Measurements from ENCODE around the gene SURF6.
"Not testable (repeated sequence)": the region's sequence is repeated elsewhere in the genome, so short reads cannot be mapped to it uniquely, and the experiment has no call there.

SURF6 gene

DNA sequence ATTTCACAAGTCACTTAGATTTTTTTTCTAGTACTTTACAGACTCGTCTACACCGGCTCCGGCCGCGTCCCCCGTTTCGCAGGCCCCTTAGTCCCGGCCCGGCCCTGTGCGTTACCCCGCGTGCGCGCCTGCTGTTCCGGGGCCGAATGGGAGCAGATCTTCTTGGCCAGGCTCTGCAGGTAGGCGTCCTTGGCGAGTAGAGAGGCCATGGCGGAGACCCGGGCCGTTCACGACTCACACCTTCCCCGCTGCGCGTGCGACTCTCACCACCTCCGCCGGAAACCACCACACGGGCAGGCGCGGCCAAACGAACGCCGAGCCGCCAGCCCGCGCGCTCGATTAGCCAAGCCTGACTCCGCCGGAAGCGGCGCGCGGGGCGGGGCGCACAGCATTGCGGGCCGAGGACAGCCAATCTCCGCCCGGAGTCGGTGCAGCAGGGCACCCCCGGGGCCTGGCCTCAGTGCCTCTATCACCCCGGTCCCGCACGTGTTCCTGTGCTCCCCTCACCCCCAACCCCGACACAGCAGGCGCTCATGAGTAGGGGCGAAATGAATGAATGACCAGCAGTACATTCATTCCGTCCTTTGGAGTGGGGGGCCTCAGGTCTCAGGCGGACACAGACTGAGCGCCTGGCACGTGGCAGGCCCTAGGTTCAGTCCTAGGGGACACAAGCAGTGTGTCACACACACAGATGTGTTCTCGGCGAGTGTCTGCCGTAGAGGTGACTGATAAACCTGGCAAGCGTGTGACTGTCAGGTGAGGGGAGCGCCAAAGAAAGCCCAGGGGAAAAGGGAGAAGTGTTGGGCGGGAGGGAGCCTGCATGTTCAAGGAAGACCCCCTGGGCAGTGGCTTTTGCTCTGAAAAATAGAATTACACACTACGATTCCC lies at the start of gene SURF6:
SURF6 (minus strand) TSS at position 265 of the 888 bp plus-strand sequence; CDS start at position 209, 56 bp downstream.
- DNase-seq, result peak; percentile 58 to 86

DNA sequence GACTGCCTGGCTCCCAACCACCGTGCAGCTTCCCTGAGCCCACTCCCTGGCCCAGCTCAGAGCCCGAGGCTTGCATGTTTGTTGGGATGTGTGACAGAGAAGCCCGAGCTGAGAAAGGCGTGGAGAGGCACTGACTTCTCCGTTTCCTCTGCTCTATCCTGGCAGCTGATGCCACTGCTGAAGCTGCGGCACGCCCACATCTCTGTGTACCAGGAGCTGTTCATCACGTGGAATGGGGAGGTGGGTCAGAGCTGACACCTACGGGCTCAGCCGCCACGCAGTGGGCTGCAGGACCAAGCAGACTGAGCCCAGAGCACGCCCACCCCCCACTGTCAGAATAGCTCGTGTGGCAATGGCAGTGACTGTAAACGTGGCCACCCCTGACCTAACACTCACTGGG lies 49.5 kb upstream of the SURF6 start:
- no peak for DNase-seq

DNA sequence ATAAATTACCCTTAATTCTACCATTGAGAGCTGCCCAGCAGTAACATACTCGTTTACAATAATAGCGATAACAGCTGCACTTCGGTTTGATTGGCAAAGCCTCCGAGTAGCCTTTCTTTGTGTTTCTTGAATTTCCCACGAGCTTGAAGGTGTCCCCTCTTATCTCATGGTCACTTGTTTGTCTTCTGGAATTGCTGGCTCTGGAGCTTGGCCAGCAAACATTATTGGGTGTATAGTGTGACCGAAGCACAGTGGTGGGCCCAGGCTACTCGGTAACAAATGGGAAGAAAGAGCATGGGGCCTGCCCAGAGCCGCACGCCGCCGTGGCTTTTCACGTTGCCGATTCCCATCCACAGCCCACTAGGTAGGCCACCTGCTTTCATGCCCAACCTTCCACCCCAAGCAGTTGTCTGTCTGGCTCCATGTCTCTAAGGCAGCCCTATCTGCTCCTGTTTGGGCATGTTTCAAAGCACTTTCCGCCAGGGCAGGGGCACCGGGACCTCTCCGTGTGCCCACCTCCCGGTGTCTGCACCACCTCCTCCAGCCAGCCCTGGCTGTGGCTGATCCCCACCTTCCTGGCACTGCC lies 48.8 kb upstream of the SURF6 start:
- DNase-seq, result no peak

DNA sequence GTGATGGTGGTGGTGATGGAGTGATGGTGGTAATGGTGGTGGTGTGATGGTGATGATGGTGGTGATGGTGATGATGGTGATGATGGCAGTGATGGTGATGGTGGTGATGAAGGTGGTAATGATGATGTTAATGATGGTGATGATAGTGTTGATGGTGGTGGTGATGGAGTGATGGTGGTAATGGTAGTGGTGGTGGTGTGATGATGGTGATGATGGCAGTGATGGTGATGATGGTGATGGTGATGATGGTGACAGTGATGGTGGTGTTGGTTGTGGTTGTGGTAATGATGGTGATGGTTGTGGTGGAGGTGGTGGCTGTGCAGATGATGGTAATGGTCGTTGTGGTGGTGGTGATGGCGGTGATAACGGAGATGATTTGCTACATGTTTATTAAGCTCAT lies 47.5 kb upstream of the SURF6 start:
- no peak for DNase-seq

DNA sequence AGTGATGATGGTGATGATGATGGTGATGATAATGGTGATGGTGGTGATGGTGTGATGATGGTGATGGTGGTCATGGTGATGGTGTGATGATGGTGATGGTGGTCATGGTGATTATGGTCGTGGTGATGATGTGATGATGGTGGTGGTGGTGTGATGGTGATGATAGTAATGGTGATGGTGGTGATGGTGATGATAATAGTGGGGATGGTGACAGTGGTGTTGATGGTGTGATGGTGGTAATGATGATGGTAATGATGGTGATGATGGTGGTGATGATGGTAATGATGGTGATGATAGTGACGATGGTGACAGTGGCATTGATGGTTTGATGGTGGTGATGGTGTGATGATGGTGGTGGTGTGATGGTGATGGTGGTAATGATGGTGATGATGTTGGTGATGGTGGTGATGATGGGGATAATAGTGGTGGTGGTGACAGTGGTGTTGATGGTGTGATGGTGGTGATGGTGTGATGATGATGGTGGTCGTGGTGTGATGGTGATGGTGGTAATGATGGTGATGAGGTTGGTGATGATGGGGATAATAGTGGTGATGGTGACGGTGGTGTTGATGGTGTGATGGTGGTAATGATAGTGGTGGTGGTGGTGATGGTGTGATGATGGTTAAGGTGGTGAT lies 46.6 kb upstream of the SURF6 start:
- DNase-seq, result no peak

DNA sequence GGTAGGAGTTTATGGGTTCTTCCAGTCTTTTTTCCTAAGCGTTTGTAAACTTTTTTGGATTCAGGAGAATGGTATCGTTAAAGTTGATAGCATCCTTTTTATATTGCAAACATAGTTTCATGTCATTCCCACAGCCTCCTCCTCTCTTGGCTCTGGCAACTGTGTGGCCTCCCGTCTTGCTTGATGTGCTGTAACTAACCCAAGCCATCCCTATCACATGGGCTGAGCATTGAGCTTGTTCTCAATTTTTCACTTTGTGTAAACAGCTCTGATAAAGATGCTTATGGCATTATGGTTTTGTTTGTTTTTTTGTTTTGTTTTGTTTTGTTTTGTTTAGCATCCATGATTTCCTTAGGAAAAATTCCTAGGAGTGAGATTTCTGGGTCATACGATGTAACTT lies 44.7 kb upstream of the SURF6 start:
- DNase-seq, result no peak

DNA sequence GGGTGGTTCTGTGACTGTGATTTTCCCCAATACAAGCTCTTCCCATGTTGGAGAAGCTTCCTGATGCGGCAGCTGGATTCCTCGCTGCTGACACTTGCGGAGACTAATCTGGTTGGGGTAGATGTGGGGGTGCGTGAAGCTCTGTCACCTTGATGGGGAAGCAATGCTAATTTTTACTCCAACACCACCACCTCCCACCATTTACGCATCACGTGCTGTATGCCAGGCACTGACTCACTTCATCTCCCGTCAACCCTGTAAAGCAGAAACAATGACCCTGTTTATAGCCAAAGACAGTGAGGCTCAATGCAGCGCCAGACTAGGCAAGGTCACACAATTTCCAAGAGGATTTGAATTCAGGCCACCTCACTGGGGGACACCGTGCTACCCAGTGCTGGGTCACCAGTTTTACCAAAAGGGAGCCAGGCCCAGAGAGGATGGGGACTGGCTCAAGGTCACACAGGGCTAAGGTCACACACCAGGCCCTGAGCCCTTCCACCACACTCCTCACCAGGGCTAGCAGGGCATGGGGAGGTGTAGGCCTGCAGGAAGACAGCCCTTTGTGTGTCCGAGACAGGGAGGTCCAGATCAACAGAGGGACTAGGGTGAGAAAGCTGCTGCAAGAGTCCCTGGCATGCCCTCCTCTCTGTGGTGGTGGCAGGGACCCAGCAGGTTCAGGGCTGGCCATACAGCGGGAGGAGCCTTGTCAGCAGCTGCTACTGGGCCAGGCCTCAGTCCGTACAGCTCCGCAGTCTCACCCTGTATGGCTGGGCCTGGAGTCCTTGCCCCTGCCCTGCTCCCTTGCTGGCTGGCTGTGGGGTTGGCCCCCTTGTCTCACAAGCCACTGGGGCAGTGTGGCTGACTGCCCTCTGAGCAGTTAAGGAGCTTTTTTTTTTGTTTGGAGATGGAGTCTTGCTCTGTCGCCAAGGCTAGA lies 43.4 kb upstream of the SURF6 start:
- no peak for DNase-seq

DNA sequence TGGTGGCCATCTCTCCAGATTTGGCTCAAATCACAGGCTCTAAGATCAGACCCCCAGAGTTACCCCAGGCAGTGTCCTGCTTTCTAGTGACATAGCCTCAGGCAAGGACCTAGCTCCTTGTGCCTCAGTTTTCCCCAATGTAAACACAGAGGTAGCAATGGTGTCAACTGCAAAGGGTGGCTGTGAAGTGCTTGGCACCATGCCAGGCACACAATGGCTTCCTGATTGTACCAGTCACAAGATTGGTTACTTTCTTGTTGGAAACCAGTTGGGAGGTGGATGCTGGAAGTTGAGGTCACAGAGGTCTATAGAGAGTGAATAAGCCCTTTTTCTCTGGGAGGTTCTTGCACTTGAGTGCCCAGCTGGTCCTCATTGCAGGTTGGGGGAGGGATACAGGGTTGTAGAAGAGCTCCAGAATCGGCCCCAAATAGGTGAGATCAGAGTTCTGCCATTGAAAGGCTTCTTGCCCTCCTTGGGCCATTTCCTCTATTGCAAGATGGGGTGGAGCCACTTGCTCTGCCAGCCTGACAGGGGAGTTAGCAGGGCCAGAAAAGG lies 42.5 kb upstream of the SURF6 start:
- no peak for DNase-seq

DNA sequence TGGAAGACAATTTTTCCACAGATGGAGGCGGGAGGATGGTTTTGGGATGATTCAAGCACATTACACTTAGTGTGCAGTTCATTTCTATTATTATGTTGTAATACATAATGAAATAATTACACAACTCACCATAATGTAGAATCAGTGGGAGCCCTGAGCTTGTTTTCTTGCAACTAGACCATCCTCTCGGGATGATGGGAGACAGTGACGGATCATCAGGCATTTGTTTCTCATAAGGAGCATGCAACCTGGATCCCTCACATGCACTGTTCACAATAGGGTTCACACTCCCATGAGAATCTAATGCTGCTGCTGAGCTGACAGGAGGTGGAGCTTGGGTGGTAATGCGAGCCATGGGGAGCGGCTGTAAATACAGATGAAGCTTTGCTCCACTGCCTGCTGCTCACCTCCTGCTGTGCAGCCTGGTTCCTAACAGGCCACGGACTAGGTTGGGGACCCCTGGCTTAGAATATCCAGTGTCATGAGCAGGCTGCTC lies 41.8 kb upstream of the SURF6 start:
- no peak for DNase-seq

DNA sequence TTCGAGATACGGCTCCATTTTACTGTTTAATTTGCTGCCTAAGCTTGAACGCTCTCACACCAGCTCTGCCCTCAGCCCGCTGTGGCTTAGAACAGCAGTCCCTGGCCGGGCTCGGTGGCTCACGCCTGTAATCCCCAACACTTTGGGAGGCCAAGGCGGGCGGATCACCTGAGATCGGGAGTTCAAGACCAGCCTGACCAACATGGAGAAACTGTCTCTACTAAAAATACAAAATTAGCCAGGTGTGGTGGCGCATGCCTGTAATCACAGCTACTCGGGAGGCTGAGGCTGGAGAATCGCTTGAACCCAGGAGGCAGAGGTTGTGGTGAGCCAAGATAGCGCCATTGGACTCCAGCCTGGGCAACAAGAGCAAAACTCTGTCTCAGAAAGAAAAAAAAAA lies 41.3 kb upstream of the SURF6 start:
- not testable (repeated sequence) for DNase-seq

DNA sequence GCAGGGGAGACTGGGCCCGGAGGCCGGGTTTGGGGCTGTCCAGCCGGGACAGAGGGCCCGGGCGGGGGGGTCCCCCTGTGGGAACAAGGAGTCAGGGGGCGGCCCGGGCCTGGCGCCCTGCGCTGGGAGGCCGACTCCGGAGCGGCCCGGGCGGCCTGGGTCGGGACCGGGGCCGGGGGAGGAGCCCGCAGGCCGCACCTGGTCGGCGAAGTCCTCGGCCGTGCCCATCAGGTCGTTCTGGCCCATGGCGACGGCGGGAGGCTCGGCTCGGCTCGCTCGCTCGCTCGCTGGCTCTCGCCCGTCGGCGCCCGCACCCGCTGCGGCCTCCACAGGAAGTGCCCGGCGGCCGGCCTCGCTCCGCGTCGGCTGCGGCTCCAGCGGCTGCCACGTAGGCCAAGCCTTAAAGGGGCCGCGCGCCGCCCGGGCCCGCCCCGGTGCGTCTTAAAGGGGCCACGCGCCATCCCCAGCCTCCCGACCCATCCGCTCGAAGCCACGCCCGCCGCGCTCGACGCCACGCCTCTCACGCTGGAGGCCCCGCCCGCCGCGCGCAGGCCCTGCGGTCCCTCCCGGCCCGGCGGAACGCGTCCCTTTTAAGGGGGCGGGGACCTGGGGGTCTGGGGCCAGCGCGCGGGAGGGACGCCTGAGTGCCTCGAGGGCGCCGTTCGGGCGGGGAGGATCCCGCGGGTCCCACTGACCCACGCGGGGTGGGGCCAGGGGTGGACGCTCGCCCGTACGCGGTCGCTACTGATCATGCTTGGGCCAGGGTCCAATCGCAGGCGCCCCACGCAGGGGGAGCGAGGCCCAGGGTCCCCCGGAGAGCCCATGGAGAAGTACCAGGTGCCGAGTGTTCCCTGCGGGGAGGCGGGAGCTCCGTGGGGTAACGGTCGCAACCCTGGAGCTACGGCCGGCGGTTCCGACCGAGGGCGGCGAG lies 40.0 kb upstream of the SURF6 start, which contains the start of the genes STKLD1 and SURF4:
STKLD1 (plus strand) TSS at position 643 of the 931 bp plus-strand sequence; CDS start at position 751, 108 bp downstream.
SURF4 (minus strand) TSS at position 337 of the 931 bp plus-strand sequence; CDS start at position 246, 91 bp downstream.
- peak; percentile 75 to 93 for DNase-seq

DNA sequence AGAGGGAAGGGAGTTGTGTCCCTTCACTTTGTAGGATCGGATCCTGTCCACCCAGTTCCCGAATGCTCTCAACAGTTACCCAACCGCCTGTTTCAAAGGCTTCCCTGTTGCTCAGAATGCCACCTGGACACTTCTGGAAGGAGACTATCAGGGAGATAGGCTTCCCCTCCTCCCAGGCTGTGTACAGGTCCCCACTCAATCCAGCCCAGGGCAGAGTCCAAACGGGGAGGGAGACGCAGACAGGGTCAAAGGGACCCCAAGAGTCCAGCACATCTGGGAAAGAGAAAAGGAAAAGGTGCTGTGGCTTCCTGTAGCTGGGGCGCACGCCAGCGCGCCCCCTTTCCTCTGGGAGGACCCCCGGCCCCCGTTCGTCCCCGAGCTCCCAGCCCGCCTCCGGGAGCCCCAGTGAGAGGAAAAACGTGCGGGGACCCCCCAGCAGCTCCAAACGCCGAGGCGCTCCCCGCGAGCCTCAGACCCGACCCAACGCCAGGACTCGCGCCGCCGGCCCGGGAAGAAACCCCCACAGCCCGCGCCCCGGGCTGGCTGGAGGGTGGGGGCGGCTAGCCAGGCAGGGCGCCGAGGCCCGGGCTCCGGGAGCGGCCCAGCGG lies 39.2 kb upstream of the SURF6 start:
- no peak for DNase-seq

DNA sequence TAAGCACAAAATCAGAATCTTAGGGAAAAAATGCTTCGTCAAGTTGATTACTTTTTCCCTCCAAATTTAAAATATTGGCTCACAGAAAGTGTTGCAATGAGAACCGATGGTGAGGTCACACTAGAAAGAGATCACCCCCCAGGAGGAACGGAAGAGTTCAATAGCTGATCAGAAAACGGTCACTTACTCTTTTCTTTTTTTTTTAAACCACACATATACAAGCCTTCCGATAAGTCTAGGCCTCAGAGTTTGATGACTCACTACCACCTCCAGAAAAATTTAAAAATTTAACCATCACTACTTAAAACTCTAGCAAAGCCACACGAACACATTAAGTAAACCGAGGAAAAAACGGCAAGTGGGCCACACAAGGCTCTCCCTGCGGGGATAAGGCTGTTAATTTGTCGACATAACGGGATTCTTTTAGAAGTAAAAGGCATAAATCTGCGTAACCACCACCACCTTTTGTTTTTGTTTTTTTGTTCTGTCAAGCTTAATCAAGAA lies 38.7 kb upstream of the SURF6 start:
- no peak for DNase-seq

DNA sequence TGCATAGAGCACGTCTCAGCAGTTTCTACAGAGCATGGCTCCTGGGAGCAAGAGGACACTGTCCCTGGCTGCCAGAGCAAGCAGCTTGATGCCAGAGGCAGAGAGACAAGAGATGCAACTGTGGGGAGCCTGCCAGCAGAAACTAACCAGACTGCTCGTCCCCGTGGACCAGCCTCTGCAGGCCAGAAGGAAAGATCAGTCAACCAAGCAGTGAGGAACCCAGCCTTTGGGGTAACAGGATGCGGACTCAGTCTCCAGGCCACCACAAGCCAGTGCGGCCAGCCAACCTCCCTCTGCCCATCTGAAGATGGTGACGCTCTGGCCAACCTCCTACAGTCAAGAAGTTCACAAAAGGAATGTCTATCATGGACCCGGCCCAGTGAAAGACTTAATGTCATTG lies 36.2 kb upstream of the SURF6 start:
- no peak for DNase-seq

DNA sequence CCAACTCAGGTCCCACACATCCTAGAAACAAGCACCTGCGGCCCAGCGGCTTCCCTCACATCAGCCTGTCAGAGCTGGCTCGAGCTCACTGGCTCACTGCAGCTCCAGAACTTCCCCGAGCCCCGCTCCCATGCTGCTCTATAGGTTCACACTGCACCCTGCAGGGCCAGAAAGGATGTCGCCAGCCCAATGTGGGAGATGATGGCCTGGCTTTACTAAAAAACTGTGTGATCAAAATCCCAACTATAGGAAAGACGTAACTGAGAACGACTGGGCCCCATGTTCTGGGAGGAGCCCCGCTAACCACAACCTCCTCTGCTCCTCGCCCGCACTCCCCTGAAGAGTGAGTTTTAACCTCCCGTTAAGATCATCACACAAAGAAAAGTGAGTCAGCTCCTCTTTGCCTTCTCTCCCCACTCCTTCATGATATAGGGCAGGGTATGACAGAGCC lies 35.3 kb upstream of the SURF6 start:
- DNase-seq, result no peak

DNA sequence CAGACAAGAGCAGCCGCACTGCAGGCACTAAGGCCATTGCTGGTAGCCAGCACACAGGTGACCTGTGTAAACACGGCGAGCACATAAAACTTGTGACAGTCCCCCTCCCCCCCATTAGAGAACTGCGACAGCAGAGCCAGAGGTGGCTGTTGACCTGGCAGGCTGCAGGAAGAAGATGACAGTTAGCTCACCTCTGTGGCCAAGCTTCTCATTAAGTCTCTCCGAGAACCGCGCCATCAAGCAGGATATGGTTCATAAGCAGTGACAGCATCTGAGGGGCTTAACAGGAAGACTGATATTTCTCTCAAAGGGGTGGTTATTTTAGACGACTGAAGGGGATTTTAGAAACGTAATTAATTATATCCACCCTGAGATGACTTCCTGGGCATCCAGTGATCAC lies 34.7 kb upstream of the SURF6 start:
- no peak for DNase-seq

DNA sequence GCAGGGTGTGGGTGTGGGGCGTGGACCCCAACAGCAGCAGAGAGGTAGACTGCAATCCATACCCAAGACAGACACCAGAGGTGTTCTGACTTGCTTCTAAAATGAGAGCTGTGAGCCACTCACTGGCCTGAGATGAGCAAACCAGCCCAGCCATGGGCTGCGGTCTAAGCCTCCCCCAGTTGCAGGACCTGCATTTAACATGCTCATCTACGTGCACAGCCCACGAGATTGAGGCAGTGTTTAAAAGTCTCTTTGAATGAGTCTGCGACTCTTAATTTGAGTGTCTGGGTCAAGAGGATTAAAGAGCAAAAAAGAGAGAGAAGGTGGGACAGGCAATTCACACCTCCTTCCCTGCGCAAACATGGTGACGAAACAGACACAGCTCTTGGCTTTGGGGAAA lies 33.9 kb upstream of the SURF6 start:
- no peak for DNase-seq

DNA sequence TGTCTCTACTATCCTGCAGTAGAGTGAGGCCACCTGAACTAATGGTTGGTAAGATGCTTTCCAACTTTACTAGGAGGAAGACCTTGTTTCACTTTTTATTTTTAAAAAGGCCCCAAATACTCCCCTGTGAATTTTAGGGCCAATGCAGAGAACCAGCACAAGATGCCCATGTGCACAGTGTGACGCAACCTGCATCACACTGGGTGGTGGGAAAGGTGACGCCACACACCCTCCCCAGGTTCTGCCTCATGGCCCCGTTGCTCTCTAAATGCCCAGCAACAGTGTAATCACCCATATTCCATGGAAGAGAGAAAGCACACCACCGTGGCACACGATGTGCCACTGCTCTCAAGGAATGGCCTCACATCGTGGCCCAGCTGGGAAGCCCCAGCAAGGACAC lies 33.4 kb upstream of the SURF6 start:
- no peak for DNase-seq

DNA sequence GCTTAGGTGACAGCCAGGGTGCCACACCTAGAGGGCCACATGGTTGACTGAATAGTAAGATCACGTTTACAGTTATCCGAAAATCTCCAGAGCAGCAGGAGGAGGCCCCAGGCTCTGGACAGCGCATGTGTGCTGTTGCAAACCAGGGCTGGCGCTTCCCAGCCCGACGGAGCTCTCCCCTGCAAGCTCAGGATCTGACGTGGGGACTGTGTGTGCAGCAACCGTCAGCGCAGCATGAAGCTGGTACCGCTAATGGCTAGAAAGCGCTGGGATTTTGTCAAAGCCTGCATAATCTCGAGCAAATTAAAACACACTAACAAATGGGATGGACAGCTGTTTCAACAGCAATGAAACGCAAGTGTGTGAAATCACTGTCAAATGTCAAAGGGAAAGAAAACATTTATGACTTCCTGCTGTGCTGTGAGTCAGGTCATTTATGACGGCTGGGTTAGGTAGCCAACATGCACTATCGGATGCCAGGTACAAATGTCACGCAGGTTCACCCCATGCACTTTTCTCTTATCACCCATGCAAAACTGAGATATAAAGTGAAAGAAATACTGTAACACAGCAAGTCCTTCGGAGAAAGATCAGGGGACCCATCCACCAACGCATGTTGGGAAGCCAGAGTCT lies 32.4 kb upstream of the SURF6 start:
- no peak for DNase-seq

DNA sequence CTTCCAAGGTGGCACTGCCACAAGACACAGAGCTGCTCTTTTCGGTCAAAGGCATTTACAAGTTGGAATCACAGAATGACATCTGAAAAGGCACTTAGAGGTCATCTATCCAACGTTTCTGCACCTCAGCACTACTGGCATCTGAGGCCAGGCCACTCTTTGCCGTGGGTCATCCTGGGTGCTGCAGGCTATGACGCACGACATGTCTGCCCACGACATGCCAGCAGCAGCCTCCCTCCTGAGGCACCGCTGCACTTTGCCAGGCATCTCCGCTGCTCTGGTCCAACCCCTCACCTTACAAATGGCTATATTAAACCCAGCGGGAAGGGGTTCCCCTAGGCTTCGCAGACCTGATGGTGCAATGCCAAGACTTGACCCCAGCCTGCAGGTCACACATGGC lies 31.8 kb upstream of the SURF6 start:
- DNase-seq, result no peak
